ENCODE results near the gene OR6M1. TPM values are rescaled to one million over a fixed set of nuclear protein-coding genes. Genes with fewer than 3 reads are reported as not detected.

Gene OR6M1
- total RNA-seq, 2 experiments from 2014 or later: not detected

DNA sequence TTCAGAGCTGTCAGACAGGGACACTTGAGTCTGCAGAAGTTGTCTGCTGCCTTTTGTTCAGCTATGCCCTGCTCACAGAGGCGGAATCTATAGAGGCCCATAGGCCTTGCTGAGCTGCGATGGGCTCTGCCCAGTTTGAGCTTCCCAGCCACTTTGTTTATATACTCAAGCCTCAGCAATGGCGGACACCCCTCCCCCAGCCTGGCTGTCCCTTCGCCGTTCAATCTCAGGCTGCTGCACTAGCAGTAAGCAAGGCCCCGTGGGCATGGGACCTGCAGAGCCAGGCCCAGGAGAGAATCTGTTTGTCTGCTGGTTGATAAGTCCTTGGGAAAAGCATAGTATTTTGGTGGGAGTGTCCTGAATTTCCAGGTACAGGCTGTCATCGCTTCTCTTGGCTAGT is 23.6 kb upstream of the OR6M1 start:
- no peaks in the 10 kb centered on the region for H3K36me3 ChIP-seq (ENCODE audit: insufficient read depth, low read length)
- no peaks in the 10 kb centered on the region for H4K20me1 ChIP-seq (ENCODE audit: insufficient read depth, low read length)
- POLR2A ChIA-PET: no interaction called here
- H3K4me3 ChIP-seq (ENCODE audit: low read depth, low read length, poor library complexity, severe bottlenecking): no peak overlapping the region
- CTCF ChIA-PET (ENCODE audit: unreplicated experiment): no interaction called here
- no peaks in the 10 kb centered on the region for H3K4me1 ChIP-seq (ENCODE audit: insufficient read depth, low read length, poor library complexity, severe bottlenecking)
- H3K79me2 ChIP-seq (ENCODE audit: insufficient read depth, low read depth, low read length): no peaks in the 10 kb centered on the region
- BruUV-seq (replicated peaks): no TSS peak
- TF ChIP-seq EZH2phosphoT487 (IDR thresholded peaks at IDR 0.05; ENCODE audit: borderline replicate concordance, low read depth, low read length): no peak
- TF ChIP-seq, protein P1, sequence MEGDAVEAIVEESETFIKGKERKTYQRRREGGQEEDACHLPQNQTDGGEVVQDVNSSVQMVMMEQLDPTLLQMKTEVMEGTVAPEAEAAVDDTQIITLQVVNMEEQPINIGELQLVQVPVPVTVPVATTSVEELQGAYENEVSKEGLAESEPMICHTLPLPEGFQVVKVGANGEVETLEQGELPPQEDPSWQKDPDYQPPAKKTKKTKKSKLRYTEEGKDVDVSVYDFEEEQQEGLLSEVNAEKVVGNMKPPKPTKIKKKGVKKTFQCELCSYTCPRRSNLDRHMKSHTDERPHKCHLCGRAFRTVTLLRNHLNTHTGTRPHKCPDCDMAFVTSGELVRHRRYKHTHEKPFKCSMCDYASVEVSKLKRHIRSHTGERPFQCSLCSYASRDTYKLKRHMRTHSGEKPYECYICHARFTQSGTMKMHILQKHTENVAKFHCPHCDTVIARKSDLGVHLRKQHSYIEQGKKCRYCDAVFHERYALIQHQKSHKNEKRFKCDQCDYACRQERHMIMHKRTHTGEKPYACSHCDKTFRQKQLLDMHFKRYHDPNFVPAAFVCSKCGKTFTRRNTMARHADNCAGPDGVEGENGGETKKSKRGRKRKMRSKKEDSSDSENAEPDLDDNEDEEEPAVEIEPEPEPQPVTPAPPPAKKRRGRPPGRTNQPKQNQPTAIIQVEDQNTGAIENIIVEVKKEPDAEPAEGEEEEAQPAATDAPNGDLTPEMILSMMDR (conservative IDR thresholded peaks at IDR 0.05; ENCODE audit: low read length): no peak
- intact Hi-C loops (cut with micrococcal nuclease; ENCODE audit: unreplicated experiment): no loop called here
- no peak overlapping the region for H3K27ac ChIP-seq (ENCODE audit: low read depth, low read length, poor library complexity, severe bottlenecking)
- H2AFZ ChIP-seq (ENCODE audit: low read length): no peak overlapping the region
- H3K4me2 ChIP-seq (ENCODE audit: low read length): no peak overlapping the region
- DNase-seq (ENCODE audit: low spot score): no peak
- H3K9me3 ChIP-seq (ENCODE audit: low read length): no peaks in the 10 kb centered on the region
- H3K9me2 ChIP-seq (ENCODE audit: insufficient read depth, low read length): no peaks in the 10 kb centered on the region

DNA sequence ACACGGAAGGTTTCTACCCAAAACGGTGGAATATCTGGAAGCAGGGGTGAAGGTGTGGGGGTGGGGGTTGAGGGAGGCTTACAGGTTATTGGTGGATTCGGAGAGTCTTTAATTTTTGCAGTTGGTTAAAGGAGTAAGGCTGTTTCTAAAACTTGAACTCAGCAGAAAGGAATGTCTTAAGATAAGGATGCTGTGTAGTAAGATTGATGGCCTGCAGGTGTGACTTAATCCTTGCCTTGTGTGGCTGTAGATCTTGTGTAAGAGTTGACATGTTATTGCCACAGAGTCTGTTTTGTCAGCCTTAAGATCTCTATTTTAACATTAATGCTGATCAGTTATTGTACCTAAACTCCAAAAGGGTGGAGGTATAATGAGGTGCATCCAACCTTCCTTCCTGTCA is 16.4 kb upstream of the OR6M1 start:
- Histone ChIP-seq H2AFZ (ENCODE audit: low read length) (no peak overlapping the region), H3K4me3 (ENCODE audit: low read depth, low read length, poor library complexity, severe bottlenecking) (no peak overlapping the region), H4K20me1 (ENCODE audit: insufficient read depth, low read length) (no peaks in the 10 kb centered on the region), H3K36me3 (ENCODE audit: insufficient read depth, low read length) (no peaks in the 10 kb centered on the region), H3K4me1 (ENCODE audit: insufficient read depth, low read length, poor library complexity, severe bottlenecking) (no peaks in the 10 kb centered on the region), H3K9me3 (ENCODE audit: low read length) (no peaks in the 10 kb centered on the region), H3K27ac (ENCODE audit: low read depth, low read length, poor library complexity, severe bottlenecking) (no peak overlapping the region), H3K4me2 (ENCODE audit: low read length) (no peak overlapping the region), H3K79me2 (ENCODE audit: insufficient read depth, low read depth, low read length) (no peaks in the 10 kb centered on the region), H3K9me2 (ENCODE audit: insufficient read depth, low read length) (no peaks in the 10 kb centered on the region)
- CTCF ChIA-PET (ENCODE audit: unreplicated experiment): no interaction called here
- POLR2A ChIA-PET: no interaction called here
- no peak for DNase-seq (ENCODE audit: low spot score)
- no peak for TF ChIP-seq EZH2phosphoT487 (IDR thresholded peaks at IDR 0.05; ENCODE audit: borderline replicate concordance, low read depth, low read length)
- TF ChIP-seq, protein P1 (conservative IDR thresholded peaks at IDR 0.05; ENCODE audit: low read length): no peak
- no TSS peak for BruUV-seq (replicated peaks)
- intact Hi-C loops (cut with micrococcal nuclease; ENCODE audit: unreplicated experiment): no loop called here

DNA sequence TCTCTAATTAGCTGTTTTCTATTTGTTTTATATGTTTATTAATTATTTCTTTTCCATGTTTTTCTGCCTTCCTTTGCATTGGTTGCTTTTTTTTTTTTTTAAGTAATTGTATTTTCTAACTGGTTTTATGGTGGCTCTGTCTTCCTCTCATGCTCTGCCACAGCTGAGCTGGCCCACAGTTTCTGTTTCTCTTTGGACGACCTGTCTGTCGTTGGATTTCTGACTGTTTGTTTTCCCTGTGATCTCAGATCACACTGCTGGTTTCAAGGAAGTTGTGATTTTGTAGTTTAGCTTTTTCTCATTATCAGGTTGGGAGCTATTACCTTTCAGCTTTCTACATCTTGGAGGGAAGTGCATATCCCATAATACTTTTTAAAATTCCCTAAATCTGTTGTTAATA is 15.9 kb upstream of the OR6M1 start:
- BruUV-seq (replicated peaks): no TSS peak
- H3K4me2 ChIP-seq (ENCODE audit: low read length): no peak overlapping the region
- H3K79me2 ChIP-seq (ENCODE audit: insufficient read depth, low read depth, low read length): no peaks in the 10 kb centered on the region
- TF ChIP-seq EZH2phosphoT487 (IDR thresholded peaks at IDR 0.05; ENCODE audit: borderline replicate concordance, low read depth, low read length): no peak
- TF ChIP-seq, protein P1 (conservative IDR thresholded peaks at IDR 0.05; ENCODE audit: low read length): no peak
- H3K36me3 ChIP-seq (ENCODE audit: insufficient read depth, low read length): no peaks in the 10 kb centered on the region
- H4K20me1 ChIP-seq (ENCODE audit: insufficient read depth, low read length): no peaks in the 10 kb centered on the region
- H3K27ac ChIP-seq (ENCODE audit: low read depth, low read length, poor library complexity, severe bottlenecking): no peak overlapping the region
- no peaks in the 10 kb centered on the region for H3K4me1 ChIP-seq (ENCODE audit: insufficient read depth, low read length, poor library complexity, severe bottlenecking)
- CTCF ChIA-PET (ENCODE audit: unreplicated experiment): no interaction called here
- intact Hi-C loops (cut with micrococcal nuclease; ENCODE audit: unreplicated experiment): no loop called here
- no peaks in the 10 kb centered on the region for H3K9me2 ChIP-seq (ENCODE audit: insufficient read depth, low read length)
- POLR2A ChIA-PET: interaction anchor here (0.7 kb wide), 1 partner anchor 212 kb away, joined by 3 read pairs; no protein-coding TSS in a partner anchor
- no peak overlapping the region for H2AFZ ChIP-seq (ENCODE audit: low read length)
- H3K9me3 ChIP-seq (ENCODE audit: low read length): no peaks in the 10 kb centered on the region
- no peak for DNase-seq (ENCODE audit: low spot score)
- no peak overlapping the region for H3K4me3 ChIP-seq (ENCODE audit: low read depth, low read length, poor library complexity, severe bottlenecking)

Measured in OCI-LY7 (cell line).